ENCODE measurements around the gene UQCRC1.
"Not testable (repeated sequence)": the region's sequence is repeated elsewhere in the genome, so short reads cannot be mapped to it uniquely, and the experiment has no call there.

UQCRC1 gene

GRCh38 chr3:48553886-48554845 lies 55.3 kb downstream of the UQCRC1 start:
- TF ChIP-seq CTCF (IDR thresholded peaks at IDR 0.05; ENCODE audit: low read depth, low read length, missing control alignments), result no peak
- H3K4me3 ChIP-seq (replicated peaks; ENCODE audit: low read depth, low read length), result no peak overlapping the region
- DNase-seq (ENCODE audit: extremely low read depth, low read depth), result no peak

- H3K4me3 ChIP-seq (replicated peaks; ENCODE audit: low read depth, low read length), result no peak overlapping the region
- no peak for TF ChIP-seq CTCF (IDR thresholded peaks at IDR 0.05; ENCODE audit: low read depth, low read length, missing control alignments)
- no peak for DNase-seq (ENCODE audit: extremely low read depth, low read depth)
Measured at GRCh38 chr3:48553361-48553760, 56.1 kb downstream of the UQCRC1 start.

- no peak overlapping the region for H3K4me3 ChIP-seq (replicated peaks; ENCODE audit: low read depth, low read length)
- no peak for TF ChIP-seq CTCF (IDR thresholded peaks at IDR 0.05; ENCODE audit: low read depth, low read length, missing control alignments)
- DNase-seq (ENCODE audit: extremely low read depth, low read depth), result no peak
Measured at GRCh38 chr3:48552111-48552951, 57.1 kb downstream of the UQCRC1 start.

- DNase-seq (ENCODE audit: extremely low read depth, low read depth); H3K4me3 ChIP-seq (replicated peaks; ENCODE audit: low read depth, low read length): not testable (repeated sequence)
Measured at GRCh38 chr3:48551651-48552050, 57.8 kb downstream of the UQCRC1 start.
